Activated naive CD4-positive, alpha-beta T cell treated with anti-CD3 and anti-CD28 coated beads, Interleukin-2, amount 50 U/mL, for 72 hours (primary cell): ENCODE results near the gene ZC2HC1B. TPM values are rescaled to one million over a fixed set of nuclear protein-coding genes. Genes with fewer than 3 reads are reported as not detected.
A peak's percentile ranks its signal among the peaks of the same experiment; 100 is the strongest.
"Not testable (repeated sequence)": the region's sequence is repeated elsewhere in the genome, so short reads cannot be mapped to it uniquely, and the experiment has no call there.

Experiments used
- ATAC-seq, 2 donors: fragments of 150-1000 bp; cut with Tn5 transposase; 2 replicates each; pipeline ENCODE4 v1.10.0; 2021; ENCODE audit warnings: mild to moderate bottlenecking in 2 of 2, moderate library complexity in 2 of 2
- DNase-seq, 2 donors: peaks; one replicate each; pipeline ENCODE4 v3.0.0; 2021 to 2022; ENCODE audit warnings: low spot score in 2 of 2
- H3K27ac Mint-ChIP-seq, 2 donors: one replicate each; pipeline ENCODE4 v1.8.0; 2022; ENCODE audit warnings: mild to moderate bottlenecking in 2 of 2, mixed read lengths in 2 of 2
- H3K36me3 Mint-ChIP-seq, 2 donors: one replicate each; pipeline ENCODE4 v1.8.0; 2022; ENCODE audit warnings: mixed read lengths in 2 of 2
- H3K9me3 Mint-ChIP-seq, 2 donors: one replicate each; pipeline ENCODE4 v1.8.0; 2022; ENCODE audit warnings: mixed read lengths in 2 of 2
- total RNA-seq, 2 donors: library from RNA; stranded (reverse); gene quantifications; one replicate each; pipeline ENCODE4 v1.2.3, GENCODE V29; 2022

Gene ZC2HC1B
- total RNA-seq, 2 donors from 2014 or later, result not detected

DNA sequence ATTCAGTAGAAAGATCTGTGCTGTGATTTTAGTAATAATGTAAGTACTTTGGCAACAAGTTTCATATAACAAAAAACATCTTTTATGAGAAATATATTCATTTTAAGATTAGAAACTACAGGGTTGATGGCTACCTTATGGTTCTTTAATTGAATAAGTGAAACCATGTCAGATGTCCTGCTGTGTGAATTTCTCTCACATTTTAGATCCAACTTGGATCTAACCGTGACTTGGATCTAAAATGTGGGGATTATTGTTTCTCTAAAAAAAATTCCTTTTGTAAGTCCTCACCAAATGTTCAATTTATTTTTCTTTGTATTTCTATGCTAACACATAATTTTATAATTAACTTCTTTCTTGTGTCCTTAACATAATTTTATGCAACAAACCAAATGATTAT, 30.4 kb downstream of the ZC2HC1B start:
- ATAC-seq, result no peak
- Mint-ChIP-seq H3K27ac (no peak overlapping the region), H3K36me3 (no peaks in the 10 kb centered on the region), H3K9me3 (no peaks in the 10 kb centered on the region)
- DNase-seq, result no peak

DNA sequence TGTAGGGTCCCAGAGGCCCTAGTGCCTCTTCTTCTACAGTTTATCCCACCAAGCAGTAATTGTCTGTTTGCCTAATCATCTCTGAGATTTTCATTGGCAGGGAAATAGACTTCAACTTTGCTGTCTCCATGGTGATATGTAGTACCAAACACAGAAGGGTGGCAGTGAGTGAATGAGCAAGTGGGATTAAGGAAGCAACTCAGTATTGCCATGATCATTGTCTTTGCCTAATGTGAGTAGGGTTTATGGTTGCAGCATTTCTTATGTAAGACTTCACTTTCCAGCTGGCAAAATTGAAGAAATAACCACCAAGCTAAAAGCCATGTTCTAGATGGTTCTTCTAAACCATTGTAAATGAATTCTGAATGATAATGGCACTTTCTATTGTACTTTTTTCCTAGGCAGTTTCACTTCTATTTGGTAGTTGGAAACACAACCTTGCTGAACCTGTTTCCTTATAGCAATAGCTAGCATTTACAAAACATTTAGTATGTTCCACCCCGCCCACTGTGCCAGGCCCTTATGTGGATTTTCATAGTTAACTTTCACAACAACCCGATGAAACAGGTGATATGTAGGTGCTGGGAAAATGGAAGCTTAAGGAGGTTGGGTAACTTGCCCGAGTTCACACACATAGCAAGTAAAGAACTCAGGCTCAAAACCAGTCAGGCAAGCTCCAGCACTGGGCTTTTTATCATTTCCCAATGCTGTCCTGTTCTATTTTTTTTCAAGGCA, 32.0 kb downstream of the ZC2HC1B start:
- no peak for DNase-seq
- no peak overlapping the region for H3K27ac Mint-ChIP-seq
- no peak for ATAC-seq
- H3K9me3 Mint-ChIP-seq, result no peaks in the 10 kb centered on the region
- H3K36me3 Mint-ChIP-seq, result no peaks in the 10 kb centered on the region

DNA sequence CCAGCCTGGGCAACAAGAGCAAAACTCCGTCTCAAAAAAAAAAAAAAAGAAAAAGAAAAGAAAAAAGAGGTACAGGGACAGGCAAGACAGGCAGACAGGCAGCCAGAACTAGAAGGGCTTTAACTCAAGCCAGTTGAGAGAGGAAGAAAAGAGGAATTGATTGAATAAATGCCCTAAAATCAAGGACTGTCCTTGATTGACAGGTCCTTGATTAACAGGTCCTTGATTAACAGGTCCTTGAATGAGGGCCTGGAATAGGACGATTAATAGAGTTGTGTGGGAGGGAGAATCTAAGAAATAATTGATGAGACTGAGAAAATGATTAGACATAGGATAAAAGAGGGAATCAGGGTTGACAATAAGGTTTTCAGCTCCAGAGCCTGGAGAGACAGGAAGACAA, 36.1 kb downstream of the ZC2HC1B start:
- Mint-ChIP-seq H3K36me3 (no peaks in the 10 kb centered on the region), H3K27ac (no peak overlapping the region), H3K9me3 (no peaks in the 10 kb centered on the region)
- ATAC-seq (no peak), DNase-seq (no peak)

DNA sequence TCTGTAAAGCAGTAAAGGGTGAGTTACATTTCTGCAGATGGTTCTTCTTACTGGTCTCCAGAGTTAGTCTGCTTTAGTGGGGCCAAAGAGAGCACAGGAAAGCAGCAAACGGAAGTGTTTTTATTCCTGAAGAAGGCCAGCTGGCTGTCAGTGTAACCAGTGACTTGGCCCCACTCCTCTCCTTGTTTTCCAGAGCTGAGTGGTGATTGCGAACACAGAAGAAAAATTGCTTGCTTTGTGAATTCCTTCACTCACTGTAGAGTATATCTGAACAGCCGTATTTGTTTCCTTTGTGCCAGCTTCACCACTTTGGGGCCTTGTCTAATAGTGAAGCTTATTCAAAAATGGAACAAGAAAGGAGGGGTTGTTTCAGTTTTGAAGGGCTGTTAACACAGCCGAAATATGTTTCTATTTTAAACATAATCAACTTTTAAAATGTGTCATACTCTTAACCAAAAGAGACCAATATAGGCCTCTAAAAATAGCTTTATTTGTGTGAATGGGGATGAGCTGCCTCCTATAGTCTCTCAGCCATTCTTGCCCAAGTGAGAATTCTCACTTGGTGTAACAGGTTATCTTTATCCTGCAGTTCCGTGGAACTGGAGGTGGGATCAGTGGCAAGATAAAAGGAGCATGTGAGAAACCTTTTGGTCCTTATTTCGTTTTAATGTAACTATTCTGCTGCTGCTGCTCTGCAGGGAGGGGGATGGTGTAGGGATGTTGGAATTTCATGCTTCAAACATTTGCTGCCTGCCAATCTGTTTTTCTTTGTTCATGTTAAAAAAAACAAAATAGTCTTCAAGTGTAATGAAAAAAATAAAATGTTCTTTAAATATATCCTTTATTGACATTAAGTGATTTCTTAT, 37.8 kb downstream of the ZC2HC1B start:
- H3K36me3 Mint-ChIP-seq, result no peaks in the 10 kb centered on the region
- no peak for DNase-seq
- no peak overlapping the region for H3K27ac Mint-ChIP-seq
- peak in 1 of 2 donors; percentile 82 for ATAC-seq
- no peaks in the 10 kb centered on the region for H3K9me3 Mint-ChIP-seq

DNA sequence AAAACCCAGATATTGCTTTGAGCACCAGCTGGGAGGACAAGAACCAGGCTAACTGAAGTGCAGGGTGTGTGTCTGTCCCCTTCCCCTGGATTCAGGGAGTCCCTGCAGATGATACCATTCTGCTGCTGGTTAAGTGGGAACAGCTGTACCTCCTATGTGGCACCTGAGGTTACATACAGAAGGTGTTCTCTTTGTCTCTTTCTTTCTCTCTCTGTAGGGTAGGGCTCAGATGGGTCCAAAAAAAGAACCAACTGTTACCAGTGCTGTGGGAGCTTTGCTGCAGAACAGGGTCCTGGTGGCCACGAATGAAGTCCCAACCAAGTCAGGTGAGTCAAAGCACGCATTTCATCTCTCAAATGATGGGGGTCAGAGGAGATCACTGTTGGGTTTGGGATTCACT, 38.6 kb downstream of the ZC2HC1B start:
- H3K36me3 Mint-ChIP-seq, result no peaks in the 10 kb centered on the region
- H3K27ac Mint-ChIP-seq, result no peak overlapping the region
- ATAC-seq (no peak), DNase-seq (no peak)
- H3K9me3 Mint-ChIP-seq, result no peaks in the 10 kb centered on the region

DNA sequence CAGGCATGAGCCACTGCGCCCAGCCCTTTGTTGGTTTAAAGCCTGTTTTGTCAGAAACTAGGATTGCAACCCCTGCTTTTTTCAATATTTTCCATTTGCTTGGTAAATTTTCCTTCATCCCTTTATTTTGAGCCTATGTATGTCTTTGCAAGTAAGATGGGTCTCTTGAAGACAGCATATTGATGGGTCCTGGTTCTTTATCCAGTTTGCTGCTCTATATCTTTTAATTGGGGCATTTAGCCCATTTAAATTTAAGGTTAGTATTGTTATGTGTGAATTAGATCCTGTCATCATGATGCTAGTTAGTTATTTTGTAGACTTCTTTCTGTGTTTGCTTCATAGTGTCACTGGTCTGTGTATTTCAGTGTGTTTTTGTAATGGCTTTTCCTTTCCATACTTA, 46.8 kb downstream of the ZC2HC1B start:
- DNase-seq, result no peak
- no peak overlapping the region for H3K27ac Mint-ChIP-seq
- H3K9me3 Mint-ChIP-seq, result peaks cover 20 to 25% of the 10 kb centered on the region in 2 donors
- ATAC-seq, result no peak
- H3K36me3 Mint-ChIP-seq, result peaks cover 25 to 37% of the 10 kb centered on the region in 2 donors

DNA sequence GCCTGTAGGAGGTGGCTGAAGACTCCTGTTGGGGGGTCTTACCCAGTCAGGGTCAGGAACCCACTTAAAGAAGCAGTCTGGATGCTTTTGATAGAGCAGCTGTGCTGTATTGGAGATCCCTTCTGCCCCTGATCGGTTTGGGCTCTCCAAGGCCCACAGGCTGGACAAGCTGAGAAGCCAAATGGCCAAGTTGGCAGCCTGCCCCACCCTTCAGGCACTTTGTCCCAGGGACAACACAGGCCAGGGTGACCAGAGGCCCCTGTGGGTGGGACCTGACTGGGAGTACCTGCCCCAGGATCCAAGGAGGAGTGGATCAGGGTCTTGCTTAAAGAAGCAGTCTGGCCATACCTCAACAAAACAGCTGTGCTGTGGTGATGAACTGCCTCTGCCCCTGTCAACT, 48.4 kb downstream of the ZC2HC1B start:
- DNase-seq, result no peak
- peaks cover 25 to 37% of the 10 kb centered on the region in 2 donors for H3K36me3 Mint-ChIP-seq
- peaks cover 20 to 32% of the 10 kb centered on the region in 2 donors for H3K9me3 Mint-ChIP-seq
- no peak for ATAC-seq
- H3K27ac Mint-ChIP-seq, result no peak overlapping the region

DNA sequence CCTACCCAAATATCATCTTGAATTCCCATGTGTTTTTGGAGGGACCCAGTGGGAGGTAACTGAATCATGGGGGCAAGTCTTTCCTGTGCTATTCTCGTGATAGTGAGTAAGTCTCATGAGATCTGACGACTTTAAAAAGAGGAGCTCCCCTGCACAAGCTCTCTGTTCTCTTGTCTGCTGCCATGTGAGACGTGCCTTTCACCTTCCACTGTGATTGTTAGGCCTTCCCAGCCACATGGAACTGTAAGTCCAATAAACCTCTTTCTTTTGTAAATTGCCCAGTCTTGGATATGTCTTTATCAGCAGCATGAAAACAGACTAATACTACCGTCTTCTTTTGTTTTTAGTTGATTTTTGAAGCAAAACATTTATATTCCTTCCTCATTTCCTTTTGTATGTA, 52.8 kb downstream of the ZC2HC1B start:
- not testable (repeated sequence) for DNase-seq, H3K27ac Mint-ChIP-seq, ATAC-seq
- H3K36me3 Mint-ChIP-seq, result peaks cover 14 to 23% of the 10 kb centered on the region in 2 donors
- peaks cover 13 to 29% of the 10 kb centered on the region in 2 donors for H3K9me3 Mint-ChIP-seq

DNA sequence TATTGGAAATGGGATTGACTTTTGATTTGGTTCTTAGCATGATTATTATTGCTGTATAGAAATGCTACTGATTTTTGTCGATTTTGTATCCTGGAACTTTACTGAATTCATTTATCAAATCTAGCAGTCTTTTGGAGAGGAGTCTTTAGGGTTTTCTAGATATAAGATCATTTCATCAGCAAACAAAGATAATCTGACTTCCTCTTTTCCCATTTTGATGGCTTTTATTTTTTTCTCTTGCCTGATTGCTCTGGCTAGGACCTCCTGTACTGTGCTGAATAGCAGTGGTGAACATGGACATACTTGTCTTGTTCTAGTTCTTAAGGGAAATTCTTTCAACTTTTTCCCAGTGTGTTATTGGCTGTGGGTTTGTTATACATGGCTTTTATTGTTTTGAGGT, 64.6 kb downstream of the ZC2HC1B start:
- Mint-ChIP-seq H3K9me3 (peaks cover 9 to 18% of the 10 kb centered on the region in 2 donors), H3K27ac (no peak overlapping the region), H3K36me3 (peaks cover 18 to 34% of the 10 kb centered on the region in 2 donors)
- ATAC-seq (no peak), DNase-seq (no peak)

DNA sequence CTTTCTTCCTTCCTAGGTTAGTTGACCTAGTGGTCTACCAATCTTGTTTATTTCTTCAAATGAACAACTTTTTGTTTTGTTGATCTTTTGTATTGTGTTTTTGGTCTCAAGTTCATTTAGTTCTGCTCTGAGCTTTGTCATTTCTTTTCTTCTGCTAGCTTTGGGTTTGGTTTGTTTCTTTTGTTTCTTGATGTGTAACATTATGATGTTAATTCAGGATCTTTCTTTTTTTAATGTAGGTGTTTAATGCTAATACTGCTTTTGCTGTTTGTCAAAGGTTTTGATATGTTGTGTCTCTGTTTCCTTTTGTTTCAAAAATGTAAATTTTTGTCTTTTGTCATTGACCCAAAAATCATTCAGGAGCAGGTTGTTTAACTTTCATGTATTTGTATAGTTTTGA, 65.7 kb downstream of the ZC2HC1B start:
- no peak overlapping the region for H3K27ac Mint-ChIP-seq
- ATAC-seq (no peak), DNase-seq (no peak)
- H3K36me3 Mint-ChIP-seq, result peaks cover 18 to 34% of the 10 kb centered on the region in 2 donors
- H3K9me3 Mint-ChIP-seq, result peaks cover 9 to 22% of the 10 kb centered on the region in 2 donors

DNA sequence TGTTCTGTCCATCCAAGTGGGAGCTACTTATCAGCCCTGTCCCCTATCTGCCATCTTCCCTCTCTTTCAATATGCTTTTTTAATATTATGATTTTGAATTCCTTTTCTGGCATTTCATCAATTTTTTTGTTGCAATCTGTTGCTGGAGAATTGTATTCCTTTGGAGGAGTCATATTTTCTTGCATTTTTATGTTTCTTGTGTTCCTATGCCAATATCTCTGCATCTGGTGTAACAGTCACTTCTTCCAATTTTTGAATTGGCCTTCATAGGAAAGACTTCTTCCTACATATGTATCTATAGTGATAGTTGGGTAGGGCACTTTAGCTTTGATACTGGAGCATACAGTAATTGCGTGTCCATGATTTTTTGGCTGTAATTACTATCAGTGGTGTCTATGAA, 70.1 kb downstream of the ZC2HC1B start:
- H3K36me3 Mint-ChIP-seq, result peaks cover 18 to 21% of the 10 kb centered on the region in 2 donors
- DNase-seq (no peak), ATAC-seq (no peak)
- H3K27ac Mint-ChIP-seq, result no peak overlapping the region
- peaks cover 9 to 18% of the 10 kb centered on the region in 2 donors for H3K9me3 Mint-ChIP-seq

DNA sequence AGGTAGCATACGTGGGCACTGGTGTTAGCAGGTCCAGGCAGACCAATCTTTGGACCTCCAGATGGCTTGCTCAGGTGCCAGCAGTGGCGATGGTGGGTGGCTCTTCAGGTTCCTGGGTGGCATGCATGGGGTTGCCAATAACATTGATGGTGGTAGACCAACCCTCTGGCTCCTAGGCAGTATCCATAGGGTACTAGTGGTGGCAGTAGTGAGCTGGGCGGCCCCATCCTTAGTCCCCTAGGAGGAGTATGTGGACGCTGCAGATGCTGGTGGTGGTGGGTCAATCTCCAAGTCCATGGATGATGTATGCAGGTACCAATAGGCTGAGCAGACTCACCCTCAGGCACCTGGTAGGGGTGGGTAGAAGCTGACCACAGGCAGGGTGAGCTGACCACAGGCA, 70.6 kb downstream of the ZC2HC1B start:
- ATAC-seq, result no peak
- H3K36me3 Mint-ChIP-seq, result peaks cover 18 to 20% of the 10 kb centered on the region in 2 donors
- no peak for DNase-seq
- H3K27ac Mint-ChIP-seq, result no peak overlapping the region
- peaks cover 9 to 18% of the 10 kb centered on the region in 2 donors for H3K9me3 Mint-ChIP-seq

DNA sequence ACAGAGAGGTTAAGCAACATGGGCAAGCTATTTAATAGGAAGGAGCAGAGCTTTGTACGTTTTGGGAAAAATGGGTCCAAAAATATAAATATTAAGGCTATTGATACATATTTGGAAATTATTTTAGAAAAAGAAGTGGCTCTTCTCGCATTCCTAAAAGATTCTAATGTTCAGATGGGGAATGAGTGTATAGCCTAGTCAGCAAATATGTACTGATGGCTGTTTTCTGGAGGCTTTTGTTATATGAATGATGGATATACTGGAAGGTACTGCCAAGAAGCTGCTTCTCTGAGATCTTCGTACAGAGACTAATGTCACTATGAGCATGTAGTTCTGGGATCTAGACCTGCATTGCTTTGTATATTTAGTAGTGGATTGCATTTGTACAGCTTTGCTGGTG, 72.1 kb downstream of the ZC2HC1B start:
- H3K9me3 Mint-ChIP-seq, result peaks cover 4 to 11% of the 10 kb centered on the region in 2 donors
- H3K36me3 Mint-ChIP-seq, result peaks cover 12 to 13% of the 10 kb centered on the region in 2 donors
- H3K27ac Mint-ChIP-seq, result no peak overlapping the region
- ATAC-seq (no peak), DNase-seq (no peak)

DNA sequence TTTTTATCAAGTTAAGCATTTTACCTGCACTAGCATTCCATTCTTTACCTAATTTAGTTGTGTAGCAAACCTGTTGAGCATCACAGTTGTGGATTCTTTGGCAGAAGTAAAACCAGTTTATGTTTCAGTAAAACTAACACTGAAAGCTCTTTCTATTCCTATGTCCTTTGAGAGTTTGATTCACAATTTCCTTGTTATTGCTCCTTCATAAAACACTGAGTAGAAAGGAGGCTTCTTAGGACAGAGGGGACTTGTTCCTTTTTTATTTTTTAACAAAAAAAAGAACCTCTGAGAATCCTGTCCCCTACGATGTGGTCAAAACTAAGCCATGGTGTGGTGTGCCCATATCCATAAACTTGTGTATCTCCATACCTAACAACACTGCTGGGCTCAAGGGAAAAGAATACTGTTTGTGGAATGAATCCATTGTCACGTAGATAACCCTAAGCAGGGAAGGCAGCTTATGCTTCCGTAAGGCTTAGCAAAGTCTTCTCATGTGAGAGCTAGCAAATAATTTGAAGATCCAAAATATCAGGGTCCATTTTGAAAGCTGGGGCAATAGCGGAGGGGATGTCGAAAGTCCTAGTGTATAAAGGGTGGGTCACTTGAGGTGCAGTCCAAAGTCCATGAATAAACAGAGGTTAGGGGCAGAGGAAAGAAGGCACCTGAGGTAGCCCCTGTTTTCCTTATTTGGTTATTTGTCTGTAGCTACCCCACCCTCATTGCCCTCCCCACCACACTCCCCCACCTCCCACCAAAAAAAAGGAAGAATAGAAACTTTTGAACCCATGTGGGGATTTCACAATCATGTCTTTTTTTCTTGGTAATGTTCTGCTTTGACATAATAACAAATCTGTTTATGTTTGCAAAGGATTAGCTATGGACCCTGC, 72.7 kb downstream of the ZC2HC1B start:
- H3K27ac Mint-ChIP-seq, result no peak overlapping the region
- DNase-seq (no peak), ATAC-seq (no peak)
- H3K36me3 Mint-ChIP-seq, result peaks cover 9 to 11% of the 10 kb centered on the region in 2 donors
- H3K9me3 Mint-ChIP-seq, result peaks cover 4 to 9% of the 10 kb centered on the region in 2 donors

DNA sequence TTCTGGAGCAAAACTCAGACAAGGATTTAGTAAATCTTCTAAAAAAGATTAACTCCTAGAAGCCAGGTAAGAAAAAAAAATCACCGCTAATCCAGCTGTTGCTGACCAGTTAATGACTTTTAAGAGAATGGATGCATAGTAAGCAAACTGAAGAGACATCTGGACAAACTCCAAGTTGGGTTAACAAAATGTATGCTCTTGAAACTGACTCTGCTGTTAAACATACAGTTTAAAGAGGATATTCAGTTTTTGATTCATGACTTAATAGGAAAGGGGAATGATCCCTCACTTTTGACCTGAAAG, 73.3 kb downstream of the ZC2HC1B start:
- Mint-ChIP-seq H3K27ac (no peak overlapping the region), H3K9me3 (peaks cover under 1 to 4% of the 10 kb centered on the region in 2 donors), H3K36me3 (peaks cover 3 to 6% of the 10 kb centered on the region in 2 donors)
- no peak for ATAC-seq
- no peak for DNase-seq

DNA sequence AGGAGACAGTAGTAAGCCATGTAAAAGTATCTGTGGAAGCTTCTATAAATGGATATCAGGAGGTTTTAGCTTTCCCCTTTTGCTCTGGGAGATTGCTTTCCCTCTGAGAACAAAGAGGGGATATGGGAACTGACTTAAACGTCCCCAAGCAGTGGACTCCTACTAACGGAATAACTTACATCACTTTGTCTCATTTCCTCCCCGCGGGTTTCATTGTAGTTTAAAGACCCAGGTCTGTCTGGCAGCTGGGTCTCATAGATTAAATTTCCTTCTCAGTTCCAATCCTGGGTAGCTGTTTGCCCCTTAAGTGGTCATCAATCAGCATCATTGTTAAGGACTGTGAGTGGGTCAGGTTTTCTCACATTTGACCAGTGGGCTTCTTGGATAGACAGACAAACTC, 75.1 kb downstream of the ZC2HC1B start:
- Mint-ChIP-seq H3K27ac (no peak overlapping the region), H3K36me3 (no peaks in the 10 kb centered on the region), H3K9me3 (peaks cover 0 to 1% of the 10 kb centered on the region in 2 donors)
- DNase-seq (no peak), ATAC-seq (no peak)
